Suprapubic skin (tissue), 4 donors: ENCODE data around the gene ATP5ME. TPM values are rescaled to one million over a fixed set of nuclear protein-coding genes. Genes with fewer than 3 reads are reported as not detected.
A peak's percentile ranks its signal among the peaks of the same experiment; 100 is the strongest.

Experiments
- DNase-seq, 2 donors: peaks; one replicate each; pipeline ENCODE4 v3.0.0-alpha.2; 2019; ENCODE audit warnings: low spot score in 2 of 2
- H3K27ac ChIP-seq: fragments of 200-600 bp; sonication (generic); one replicate; pipeline ENCODE4 v1.5.1; 2019
- H3K27me3 ChIP-seq: fragments of 200-600 bp; sonication (generic); one replicate; pipeline ENCODE4 v1.5.1; 2019
- H3K36me3 ChIP-seq: fragments of 200-600 bp; sonication (generic); one replicate; pipeline ENCODE4 v1.5.1; 2019
- H3K4me1 ChIP-seq: fragments of 200-600 bp; sonication (generic); one replicate; pipeline ENCODE4 v1.5.1; 2019
- H3K4me3 ChIP-seq: fragments of 200-600 bp; sonication (generic); one replicate; pipeline ENCODE4 v1.5.1; 2019; ENCODE audit warnings: mild to moderate bottlenecking
- H3K9me3 ChIP-seq: fragments of 200-600 bp; sonication (generic); one replicate; pipeline ENCODE4 v1.5.1; 2019
- EP300 ChIP-seq: sonication (generic); formaldehyde crosslinking; IDR thresholded peaks from one replicate; pipeline ENCODE4 v1.6.1; 2017; ENCODE audit warnings: antibody characterized with exemption
- POLR2A ChIP-seq, 2 donors: fragments of 450-650 bp; IDR thresholded peaks; one replicate each; pipeline ENCODE4 v1.6.1; 2017; ENCODE audit warnings: antibody characterized with exemption in 2 of 2, mild to moderate bottlenecking in 2 of 2, moderate library complexity in 2 of 2
- POLR2AphosphoS5 ChIP-seq, 3 donors: sonication (generic); formaldehyde crosslinking; IDR thresholded peaks; one replicate each; pipeline ENCODE4 v1.6.1; 2017; ENCODE audit warnings: antibody characterized with exemption in 3 of 3
- WGBS: methylation state at CpG from one replicate; pipeline ENCODE4 v1.1.5; 2018; 5-methylcytosine and 5-hydroxymethylcytosine counted together
- total RNA-seq, 4 donors: library from RNA; depleted of rRNA; stranded (reverse); fragments of >200 nt; gene quantifications; one replicate each; pipeline ENCODE4 v1.1.0, GENCODE V29; 2016
- TF ChIP-seq, protein P1 (sequence below), 2 donors: fragments of 200-600 bp in 1 of 2; fragments of 450-650 bp in 1 of 2; sonication (generic) in 1 of 2; IDR thresholded peaks; one replicate each; pipeline ENCODE4 v1.5.1; 2016 to 2019; ENCODE audit warnings: antibody characterized with exemption in 2 of 2, mild to moderate bottlenecking in 1 of 2, moderate library complexity in 1 of 2

The ATP5ME gene
- total RNA-seq, 4 donors from 2014 or later, result 60.2 to 167 (median 102) TPM

- H3K4me1 ChIP-seq, result no peaks in the 10 kb centered on the region
- no peak overlapping the region for H3K27ac ChIP-seq
- TF ChIP-seq, protein P1, sequence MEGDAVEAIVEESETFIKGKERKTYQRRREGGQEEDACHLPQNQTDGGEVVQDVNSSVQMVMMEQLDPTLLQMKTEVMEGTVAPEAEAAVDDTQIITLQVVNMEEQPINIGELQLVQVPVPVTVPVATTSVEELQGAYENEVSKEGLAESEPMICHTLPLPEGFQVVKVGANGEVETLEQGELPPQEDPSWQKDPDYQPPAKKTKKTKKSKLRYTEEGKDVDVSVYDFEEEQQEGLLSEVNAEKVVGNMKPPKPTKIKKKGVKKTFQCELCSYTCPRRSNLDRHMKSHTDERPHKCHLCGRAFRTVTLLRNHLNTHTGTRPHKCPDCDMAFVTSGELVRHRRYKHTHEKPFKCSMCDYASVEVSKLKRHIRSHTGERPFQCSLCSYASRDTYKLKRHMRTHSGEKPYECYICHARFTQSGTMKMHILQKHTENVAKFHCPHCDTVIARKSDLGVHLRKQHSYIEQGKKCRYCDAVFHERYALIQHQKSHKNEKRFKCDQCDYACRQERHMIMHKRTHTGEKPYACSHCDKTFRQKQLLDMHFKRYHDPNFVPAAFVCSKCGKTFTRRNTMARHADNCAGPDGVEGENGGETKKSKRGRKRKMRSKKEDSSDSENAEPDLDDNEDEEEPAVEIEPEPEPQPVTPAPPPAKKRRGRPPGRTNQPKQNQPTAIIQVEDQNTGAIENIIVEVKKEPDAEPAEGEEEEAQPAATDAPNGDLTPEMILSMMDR (IDR thresholded peaks at IDR 0.05), result no peak
- TF ChIP-seq POLR2A (IDR thresholded peaks at IDR 0.05), result no peak
- no peak for TF ChIP-seq EP300
- no peak for TF ChIP-seq POLR2AphosphoS5 (IDR thresholded peaks at IDR 0.05)
- peak in 1 of 2 donors; percentile 38 for DNase-seq
- H3K36me3 ChIP-seq, result no peaks in the 10 kb centered on the region
- 80% methylated on average over 18 of the region's 23 CpGs for WGBS
- H3K4me3 ChIP-seq, result no peak overlapping the region
- peaks cover 15% of the 10 kb centered on the region for H3K27me3 ChIP-seq
- H3K9me3 ChIP-seq, result no peaks in the 10 kb centered on the region
Measured at GRCh38 chr4:657338-657833, 16.7 kb downstream of the ATP5ME start.

- 68% methylated on average over 48 of the region's 58 CpGs for WGBS
- DNase-seq, result peak in 1 of 2 donors; percentile 48
- Histone ChIP-seq H3K36me3 (no peaks in the 10 kb centered on the region), H3K4me1 (peaks cover 1% of the 10 kb centered on the region), H3K27ac (no peak overlapping the region), H3K4me3 (no peak overlapping the region), H3K9me3 (no peaks in the 10 kb centered on the region), H3K27me3 (peaks cover 19% of the 10 kb centered on the region)
- TF ChIP-seq, protein P1 (IDR thresholded peaks at IDR 0.05), result no peak
- TF ChIP-seq EP300, result no peak
- no peak for TF ChIP-seq POLR2AphosphoS5 (IDR thresholded peaks at IDR 0.05)
- TF ChIP-seq POLR2A (IDR thresholded peaks at IDR 0.05), result no peak
Measured at GRCh38 chr4:656436-657337, 17.4 kb downstream of the ATP5ME start.

DNA sequence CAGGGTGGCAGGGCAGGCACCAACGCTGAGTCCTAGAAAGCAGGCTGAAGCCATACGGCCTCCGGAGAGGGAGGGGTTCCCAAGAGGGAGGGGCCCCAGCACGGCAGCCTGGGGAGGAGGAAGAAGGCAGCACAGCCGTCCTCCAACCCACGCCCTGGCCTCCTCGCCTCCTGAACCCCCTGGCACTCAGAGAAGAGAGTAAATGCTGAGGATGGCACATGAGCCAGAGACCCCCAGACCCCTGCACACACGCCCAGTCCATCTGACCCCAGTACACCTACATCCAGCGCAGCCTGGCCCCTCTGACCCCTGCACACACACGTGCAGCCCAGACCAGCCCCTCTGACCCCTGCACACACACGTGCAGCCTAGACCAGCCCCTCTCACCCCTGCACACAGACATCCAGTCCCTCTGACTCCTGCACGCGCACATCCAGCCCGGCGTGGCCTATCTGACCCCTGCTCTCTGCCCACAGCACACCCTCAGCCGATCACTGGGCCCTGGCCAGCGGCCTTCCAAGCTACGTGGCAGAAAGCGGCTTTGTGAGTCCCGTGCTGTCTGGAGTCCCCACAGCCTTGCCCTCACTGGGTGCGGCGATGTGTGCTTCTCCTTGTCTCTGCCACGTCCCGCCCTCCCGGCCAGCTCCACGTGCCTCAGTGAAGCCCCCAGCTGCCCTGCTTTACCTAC, 18.5 kb downstream of the ATP5ME start:
- Histone ChIP-seq H3K4me1 (peaks cover 9% of the 10 kb centered on the region), H3K27ac (no peak overlapping the region), H3K4me3 (no peak overlapping the region), H3K9me3 (no peaks in the 10 kb centered on the region), H3K27me3 (peaks cover 30% of the 10 kb centered on the region), H3K36me3 (no peaks in the 10 kb centered on the region)
- WGBS, result 74% methylated on average over 19 of the region's 26 CpGs
- TF ChIP-seq, protein P1 (IDR thresholded peaks at IDR 0.05), result no peak
- no peak for TF ChIP-seq EP300
- no peak for TF ChIP-seq POLR2A (IDR thresholded peaks at IDR 0.05)
- TF ChIP-seq POLR2AphosphoS5 (IDR thresholded peaks at IDR 0.05), result no peak
- DNase-seq, result peak in 1 of 2 donors; percentile 54

GRCh38 chr4:654871-655463, 19.1 kb downstream of the ATP5ME start:
- H3K4me1 ChIP-seq, result peaks cover 9% of the 10 kb centered on the region
- WGBS, result 66% methylated on average over 11 of the region's 17 CpGs
- no peak overlapping the region for H3K4me3 ChIP-seq
- peaks cover 36% of the 10 kb centered on the region for H3K27me3 ChIP-seq
- H3K9me3 ChIP-seq, result no peaks in the 10 kb centered on the region
- H3K36me3 ChIP-seq, result no peaks in the 10 kb centered on the region
- H3K27ac ChIP-seq, result no peak overlapping the region
- peak in 1 of 2 donors; percentile 54 for DNase-seq
- TF ChIP-seq EP300 (no peak), POLR2A (IDR thresholded peaks at IDR 0.05) (no peak), POLR2AphosphoS5 (IDR thresholded peaks at IDR 0.05) (no peak)
- TF ChIP-seq, protein P1 (IDR thresholded peaks at IDR 0.05), result no peak
